ENCODE data around the gene LCE1D.

LCE1D gene, protein sequence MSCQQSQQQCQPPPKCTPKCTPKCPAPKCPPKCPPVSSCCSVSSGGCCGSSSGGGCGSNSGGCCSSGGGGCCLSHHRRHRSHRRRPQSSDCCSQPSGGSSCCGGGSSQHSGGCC

DNA sequence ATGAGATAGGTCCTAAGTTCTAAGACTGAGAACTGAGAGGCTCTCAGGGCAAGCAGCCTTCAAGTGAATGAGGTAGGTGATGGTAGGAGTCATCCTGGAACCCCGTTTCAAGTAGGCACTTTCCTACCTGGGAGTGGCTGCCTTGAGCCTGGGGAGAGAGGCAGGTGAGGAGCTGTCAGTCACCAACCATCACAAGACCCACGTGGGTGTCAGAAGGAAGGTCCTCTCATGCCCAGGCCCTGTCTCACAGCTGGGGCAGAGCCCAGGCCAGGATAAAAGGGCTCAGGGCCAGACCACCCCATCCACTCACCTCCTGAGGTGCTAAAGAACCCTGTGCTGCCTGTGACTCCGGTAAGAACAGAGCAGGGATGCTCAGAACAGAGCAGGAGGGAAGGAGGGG, at the start of gene LCE1D:
LCE1D (plus strand) TSS at position 301 of the 400 bp plus-strand sequence. CDS start 1,074 bp downstream, outside the sequence.
- DNase-seq (ENCODE audit: low read depth in 3 of 3), result no peak

GRCh38 chr1:152747831-152748230, 48.7 kb upstream of the LCE1D start:
- no peak for DNase-seq (ENCODE audit: low read depth in 3 of 3)

DNA sequence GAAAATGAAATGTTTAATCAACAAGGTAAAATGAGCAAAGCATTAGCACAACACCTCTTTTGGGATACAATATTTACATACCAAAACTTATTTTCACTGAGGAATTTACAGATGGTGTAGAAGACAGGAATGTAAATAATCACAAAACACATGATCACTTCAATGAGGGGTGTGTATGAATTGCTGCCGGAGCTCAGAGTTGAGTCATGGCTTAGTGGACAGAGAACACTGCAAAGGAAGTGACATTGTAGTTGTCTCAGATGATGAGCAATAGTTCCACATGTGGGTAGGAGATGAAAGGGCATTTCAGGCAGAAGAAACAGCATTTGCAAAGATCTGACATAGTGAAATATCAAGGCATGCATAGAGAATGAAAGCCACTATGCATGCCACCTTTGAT, 44.3 kb upstream of the LCE1D start:
- DNase-seq (ENCODE audit: low read depth in 3 of 3), result no peak

- no peak for DNase-seq (ENCODE audit: low read depth in 3 of 3)
Observed at GRCh38 chr1:152753586-152753985, 42.9 kb upstream of the LCE1D start.

GRCh38 chr1:152756872-152757271, 39.6 kb upstream of the LCE1D start:
- no peak for DNase-seq (ENCODE audit: low read depth in 3 of 3)

GRCh38 chr1:152757747-152758146, 38.8 kb upstream of the LCE1D start, which contains the start of gene KPRP:
TSS of gene KPRP (plus strand) at chr1:152758025. CDS start at chr1:152759589, 1,564 bp downstream.
- DNase-seq (ENCODE audit: low read depth in 3 of 3), result no peak

GRCh38 chr1:152758636-152759035, 37.9 kb upstream of the LCE1D start:
- DNase-seq (ENCODE audit: low read depth in 3 of 3), result no peak

DNA sequence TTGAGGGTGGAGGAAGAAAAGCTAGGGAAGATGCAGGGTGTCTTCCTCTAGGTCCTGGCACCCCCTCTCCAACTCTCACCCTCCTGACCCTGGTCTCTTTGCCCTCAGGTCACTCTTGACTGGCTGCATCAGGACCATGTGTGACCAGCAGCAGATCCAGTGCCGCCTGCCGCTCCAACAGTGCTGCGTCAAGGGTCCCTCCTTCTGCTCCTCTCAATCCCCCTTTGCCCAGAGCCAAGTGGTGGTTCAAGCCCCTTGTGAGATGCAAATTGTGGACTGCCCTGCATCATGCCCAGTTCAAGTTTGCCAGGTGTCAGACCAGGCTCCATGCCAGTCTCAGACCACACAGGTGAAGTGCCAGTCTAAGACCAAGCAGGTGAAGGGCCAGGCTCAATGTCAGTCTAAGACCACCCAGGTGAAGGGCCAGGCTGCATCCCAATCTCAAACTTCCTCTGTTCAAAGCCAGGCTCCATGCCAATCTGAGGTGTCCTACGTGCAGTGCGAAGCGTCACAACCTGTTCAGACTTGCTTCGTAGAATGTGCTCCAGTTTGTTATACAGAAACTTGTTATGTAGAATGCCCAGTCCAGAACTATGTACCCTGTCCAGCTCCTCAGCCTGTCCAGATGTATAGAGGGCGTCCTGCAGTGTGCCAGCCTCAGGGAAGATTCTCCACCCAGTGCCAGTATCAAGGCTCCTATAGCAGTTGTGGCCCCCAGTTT, 36.9 kb upstream of the LCE1D start:
- no peak for DNase-seq (ENCODE audit: low read depth in 3 of 3)

GRCh38 chr1:152760551-152761190, 35.9 kb upstream of the LCE1D start:
- DNase-seq (ENCODE audit: low read depth in 3 of 3), result no peak

DNA sequence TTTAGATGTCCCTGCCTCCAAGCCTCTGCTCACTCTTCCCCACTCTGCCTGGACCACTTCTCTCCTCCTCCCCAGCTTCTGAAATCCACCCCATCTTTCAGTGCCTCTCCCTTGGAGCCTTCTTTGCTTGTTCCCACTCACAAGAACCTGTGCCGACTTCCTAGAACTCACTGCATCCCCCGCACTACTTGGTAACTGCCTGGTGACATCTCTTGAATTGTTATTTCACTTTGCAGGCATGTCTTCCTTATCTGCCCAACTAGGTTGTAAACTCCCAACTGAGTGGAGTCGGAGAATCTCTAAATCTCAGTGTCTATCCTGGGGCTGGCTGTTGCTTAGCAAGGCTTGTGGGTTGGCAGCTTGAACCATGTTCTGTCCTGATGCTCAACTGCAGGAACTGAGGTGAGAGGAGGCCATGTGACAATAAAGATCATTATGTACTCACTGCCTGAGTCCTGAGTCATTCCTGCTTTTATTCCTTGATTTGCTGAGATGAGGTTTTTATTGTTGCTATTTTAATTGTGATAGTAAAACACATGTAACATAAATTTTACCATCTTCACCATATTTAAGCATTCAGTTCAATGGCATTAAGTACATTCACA, 34.8 kb upstream of the LCE1D start:
- no peak for DNase-seq (ENCODE audit: low read depth in 3 of 3)

- DNase-seq (ENCODE audit: low read depth in 3 of 3), result no peak
Observed at GRCh38 chr1:152768847-152769533, 27.5 kb upstream of the LCE1D start.

DNA sequence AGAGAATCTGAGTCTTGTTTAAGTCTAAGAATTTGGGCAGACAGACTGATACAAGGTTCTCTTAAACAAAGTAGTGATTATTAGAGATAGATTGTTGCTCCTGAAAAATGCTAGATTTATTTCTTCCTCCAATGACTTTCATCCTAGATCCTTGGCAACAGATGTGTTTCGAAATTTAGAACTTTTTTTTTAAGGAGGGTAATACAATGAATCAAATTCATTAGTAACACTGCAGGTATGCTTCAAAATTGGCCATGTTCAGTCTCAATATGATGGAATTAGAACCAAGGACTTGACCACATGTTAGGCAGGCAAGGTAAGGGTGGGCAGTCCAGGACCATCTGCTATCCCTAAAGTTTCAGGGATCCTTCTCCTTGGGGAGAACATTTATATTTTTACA, 26.1 kb upstream of the LCE1D start:
- no peak for DNase-seq (ENCODE audit: low read depth in 3 of 3)

- DNase-seq (ENCODE audit: low read depth in 3 of 3), result no peak
Observed at GRCh38 chr1:152774875-152775274, 21.6 kb upstream of the LCE1D start, which contains the start of gene LCE1F. TSS of gene LCE1F (plus strand) at chr1:152775140. CDS start at chr1:152776372, 1,232 bp downstream.

DNA sequence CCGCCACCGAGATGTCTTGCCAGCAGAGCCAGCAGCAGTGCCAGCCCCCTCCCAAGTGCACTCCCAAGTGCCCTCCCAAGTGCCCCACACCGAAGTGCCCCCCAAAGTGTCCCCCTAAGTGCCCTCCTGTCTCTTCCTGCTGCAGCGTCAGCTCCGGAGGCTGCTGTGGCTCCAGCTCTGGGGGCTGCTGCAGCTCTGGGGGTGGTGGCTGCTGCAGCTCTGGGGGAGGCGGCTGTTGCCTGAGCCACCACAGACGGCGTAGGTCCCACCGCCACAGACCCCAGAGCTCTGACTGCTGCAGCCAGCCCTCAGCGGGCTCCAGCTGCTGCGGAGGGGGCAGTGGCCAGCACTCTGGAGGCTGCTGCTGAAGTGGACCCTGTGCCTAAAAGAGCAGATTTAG, 20.2 kb upstream of the LCE1D start:
- no peak for DNase-seq (ENCODE audit: low read depth in 3 of 3)

GRCh38 chr1:152777510-152778137, 18.9 kb upstream of the LCE1D start:
- no peak for DNase-seq (ENCODE audit: low read depth in 3 of 3)

GRCh38 chr1:152783095-152783494, 13.4 kb upstream of the LCE1D start:
- DNase-seq (ENCODE audit: low read depth in 3 of 3), result no peak

- DNase-seq (ENCODE audit: low read depth in 3 of 3), result no peak
Observed at GRCh38 chr1:152786077-152786476, 10.4 kb upstream of the LCE1D start, which contains the start of gene LCE1E. TSS of gene LCE1E (plus strand) at chr1:152786257. CDS start at chr1:152787300, 1,043 bp downstream.

GRCh38 chr1:152795686-152796085, 835 bp upstream of the LCE1D start:
- DNase-seq (ENCODE audit: low read depth in 3 of 3), result no peak

GRCh38 chr1:152801333-152801732, 4.8 kb downstream of the LCE1D start:
- DNase-seq (ENCODE audit: low read depth in 3 of 3), result no peak

DNA sequence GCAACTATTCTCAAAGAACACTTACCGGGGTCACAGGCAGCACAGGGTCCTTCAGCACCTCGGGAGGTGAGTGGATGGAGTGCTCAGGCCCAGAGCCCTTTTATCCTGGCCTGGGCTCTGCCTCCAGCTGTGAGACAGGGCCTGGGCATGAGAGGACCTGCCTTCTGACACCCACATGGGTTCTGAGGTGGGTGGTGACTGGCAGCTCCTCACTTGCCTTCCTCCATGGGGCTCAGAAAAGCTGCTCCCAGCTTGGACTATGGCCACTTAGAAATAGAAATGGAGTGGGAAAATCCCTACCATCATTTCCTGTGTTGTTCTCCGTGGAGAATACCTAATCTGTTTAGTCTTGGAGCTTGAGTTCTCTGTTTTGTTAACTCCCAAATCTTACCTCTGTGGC, 10.1 kb downstream of the LCE1D start, which contains the start of gene LCE1C:
LCE1C (minus strand) TSS at position 76 of the 400 bp plus-strand sequence. CDS start 1,173 bp downstream, outside the sequence.
- no peak for DNase-seq (ENCODE audit: low read depth in 3 of 3)

DNA sequence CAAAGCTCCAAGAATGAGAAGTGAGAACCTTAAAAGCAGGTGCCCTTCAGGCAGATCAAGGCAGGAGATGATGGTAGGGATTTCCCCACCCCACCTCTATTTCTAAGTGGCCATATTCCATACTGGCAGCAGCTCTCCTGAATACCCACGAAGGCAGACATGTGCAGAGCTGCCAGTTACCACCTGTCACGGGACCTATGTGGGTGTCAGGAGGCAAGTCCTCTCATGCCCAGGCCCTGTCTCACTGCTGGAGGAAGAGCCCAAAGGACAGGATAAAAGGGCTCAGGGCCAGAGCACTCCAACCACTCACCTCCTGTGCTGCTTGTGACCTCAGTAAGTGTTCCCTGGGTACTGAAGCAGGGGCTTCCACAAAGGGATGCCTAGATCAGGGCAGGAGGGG, 14.5 kb downstream of the LCE1D start:
- DNase-seq (ENCODE audit: low read depth in 3 of 3), result no peak
